HT1080 (cell line): ENCODE data around the gene GALR3. TPM values are rescaled to one million over a fixed set of nuclear protein-coding genes. Genes with fewer than 3 reads are reported as not detected.
"Not testable (repeated sequence)": the region's sequence is repeated elsewhere in the genome, so short reads cannot be mapped to it uniquely, and the experiment has no call there.

ENCODE experiments used
- DNase-seq: peaks from one replicate; pipeline ENCODE4 v3.0.0-alpha.2; 2015; ENCODE audit warnings: low read depth
- polyA plus RNA-seq, 2 experiments: library from polyadenylated mRNA; depleted of rRNA; stranded (reverse); fragments of >200 nt; gene quantifications; 2 replicates each; pipeline ENCODE4 v1.2.3, GENCODE V29; 2015
- total RNA-seq: library from RNA; depleted of rRNA; stranded (reverse); fragments of >200 nt; shearing (Covaris generic); gene quantifications from 2 replicates; pipeline ENCODE4 v1.2.3, GENCODE V29; 2014; rRNA removed

Gene GALR3, protein sequence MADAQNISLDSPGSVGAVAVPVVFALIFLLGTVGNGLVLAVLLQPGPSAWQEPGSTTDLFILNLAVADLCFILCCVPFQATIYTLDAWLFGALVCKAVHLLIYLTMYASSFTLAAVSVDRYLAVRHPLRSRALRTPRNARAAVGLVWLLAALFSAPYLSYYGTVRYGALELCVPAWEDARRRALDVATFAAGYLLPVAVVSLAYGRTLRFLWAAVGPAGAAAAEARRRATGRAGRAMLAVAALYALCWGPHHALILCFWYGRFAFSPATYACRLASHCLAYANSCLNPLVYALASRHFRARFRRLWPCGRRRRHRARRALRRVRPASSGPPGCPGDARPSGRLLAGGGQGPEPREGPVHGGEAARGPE
- total RNA-seq = 0.23 TPM in 1 of 2 replicates, not detected in the other
- polyA plus RNA-seq (2015; cell fraction: cytosol; rRNA removed) = not detected in 2 replicates
- not detected in 2 replicates for polyA plus RNA-seq (2015; cell fraction: nucleus; rRNA removed)

DNA sequence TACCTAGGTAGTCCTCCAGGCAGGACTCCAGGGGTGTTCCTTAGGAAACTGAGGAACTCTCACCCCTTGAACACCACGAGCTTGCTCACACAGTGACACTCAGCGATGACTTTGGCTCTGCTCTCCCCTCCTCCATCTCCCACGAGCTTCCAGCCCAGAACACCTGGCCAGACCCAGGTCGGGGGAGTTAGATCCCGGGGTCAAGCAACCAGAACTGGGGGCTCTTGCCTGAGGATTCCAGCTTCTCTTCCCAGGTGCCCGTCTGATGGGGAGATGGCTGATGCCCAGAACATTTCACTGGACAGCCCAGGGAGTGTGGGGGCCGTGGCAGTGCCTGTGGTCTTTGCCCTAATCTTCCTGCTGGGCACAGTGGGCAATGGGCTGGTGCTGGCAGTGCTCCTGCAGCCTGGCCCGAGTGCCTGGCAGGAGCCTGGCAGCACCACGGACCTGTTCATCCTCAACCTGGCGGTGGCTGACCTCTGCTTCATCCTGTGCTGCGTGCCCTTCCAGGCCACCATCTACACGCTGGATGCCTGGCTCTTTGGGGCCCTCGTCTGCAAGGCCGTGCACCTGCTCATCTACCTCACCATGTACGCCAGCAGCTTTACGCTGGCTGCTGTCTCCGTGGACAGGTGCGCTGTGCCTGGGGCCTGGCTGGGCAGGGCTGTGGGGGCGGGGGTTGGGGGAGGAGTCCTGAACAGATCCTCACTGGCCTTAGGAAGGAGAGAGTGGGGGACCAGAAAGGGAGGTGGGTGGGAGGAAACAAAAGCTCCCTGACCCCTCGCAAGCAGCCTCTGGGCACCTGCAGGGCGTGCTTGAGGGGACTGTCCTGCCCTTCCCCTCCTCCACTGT is at the start of gene GALR3:
TSS of gene GALR3 (plus strand) at position 249 of the 852 bp plus-strand sequence. CDS start at position 274, 25 bp downstream.
- DNase-seq = no peak

DNA sequence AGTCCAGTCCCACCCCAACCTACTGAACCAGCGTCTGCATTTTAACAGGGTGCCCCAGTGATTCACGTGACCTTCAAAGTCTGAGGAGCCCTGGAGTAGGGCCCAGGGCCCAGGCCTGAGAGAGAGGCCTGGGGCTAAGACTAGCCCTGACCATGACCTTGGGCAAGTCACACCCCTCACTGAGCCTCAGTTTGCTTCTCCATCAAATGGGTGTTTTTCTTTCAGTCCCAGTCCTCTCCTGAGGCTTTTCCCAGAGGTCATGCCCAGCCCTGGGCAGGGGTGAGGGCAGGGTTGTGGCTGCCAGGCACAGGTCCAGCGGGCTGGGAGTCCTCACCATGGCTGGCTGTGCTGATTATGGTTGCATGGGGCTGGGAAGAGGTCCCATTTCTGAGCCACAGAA is 48.5 kb upstream of the GALR3 start:
- no peak for DNase-seq

DNA sequence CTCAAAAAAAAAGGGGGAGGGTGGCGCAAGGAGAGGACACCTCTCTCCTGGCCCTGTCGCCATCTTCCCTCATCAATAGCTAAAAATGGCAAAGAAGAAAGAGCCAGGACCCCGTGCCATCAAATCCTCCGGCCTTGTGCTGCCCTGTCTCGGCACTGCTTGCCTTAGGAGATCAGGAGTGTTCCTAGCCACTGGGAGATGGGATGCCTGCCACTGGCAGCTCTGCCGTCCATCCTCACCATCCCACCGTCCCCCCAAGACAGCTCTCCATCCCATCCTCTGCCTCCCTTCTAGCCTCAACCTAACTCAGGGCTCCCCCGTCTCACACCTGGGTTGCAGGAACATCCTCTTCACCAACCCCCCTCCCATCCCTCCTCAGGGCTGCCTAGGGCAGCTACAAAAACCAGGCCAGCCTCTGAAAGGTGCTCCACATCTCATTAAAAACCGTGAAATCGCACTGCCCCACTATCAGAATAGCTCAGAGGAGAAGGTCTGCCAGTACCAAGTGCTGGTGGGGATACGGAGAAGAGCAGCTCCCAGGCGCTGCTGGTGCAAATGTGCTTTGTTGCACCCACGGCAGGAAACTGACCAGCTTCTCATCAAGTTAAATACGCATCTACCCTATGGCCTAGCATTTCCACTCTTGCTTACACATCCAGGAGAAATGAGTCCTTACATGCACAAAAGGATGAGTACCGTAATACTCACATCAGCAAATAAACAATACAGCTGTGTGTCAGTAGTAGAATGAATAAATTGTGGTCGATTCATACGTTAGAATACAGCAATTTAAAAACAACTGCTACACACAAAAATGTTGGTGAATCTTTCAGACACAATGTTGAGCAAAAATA is 47.2 kb upstream of the GALR3 start:
- DNase-seq = peak; percentile 51

DNA sequence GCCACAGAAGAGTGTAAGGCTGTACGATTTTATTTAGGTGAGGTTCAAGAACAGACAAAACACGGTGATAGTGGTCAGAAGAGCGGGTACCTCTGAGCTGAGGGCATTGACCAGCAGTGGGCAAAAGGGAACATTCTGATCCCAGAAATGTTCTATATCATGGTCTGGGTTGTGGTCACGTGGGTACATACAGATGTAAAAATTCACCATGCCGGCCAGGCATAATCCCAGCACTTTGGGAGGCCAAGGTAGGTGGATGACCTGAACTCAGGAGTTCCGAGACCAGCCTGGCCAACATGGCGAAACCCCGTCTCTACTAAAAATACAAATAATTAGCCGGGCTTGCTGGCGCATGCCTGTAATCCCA is 46.6 kb upstream of the GALR3 start:
- no peak for DNase-seq

DNA sequence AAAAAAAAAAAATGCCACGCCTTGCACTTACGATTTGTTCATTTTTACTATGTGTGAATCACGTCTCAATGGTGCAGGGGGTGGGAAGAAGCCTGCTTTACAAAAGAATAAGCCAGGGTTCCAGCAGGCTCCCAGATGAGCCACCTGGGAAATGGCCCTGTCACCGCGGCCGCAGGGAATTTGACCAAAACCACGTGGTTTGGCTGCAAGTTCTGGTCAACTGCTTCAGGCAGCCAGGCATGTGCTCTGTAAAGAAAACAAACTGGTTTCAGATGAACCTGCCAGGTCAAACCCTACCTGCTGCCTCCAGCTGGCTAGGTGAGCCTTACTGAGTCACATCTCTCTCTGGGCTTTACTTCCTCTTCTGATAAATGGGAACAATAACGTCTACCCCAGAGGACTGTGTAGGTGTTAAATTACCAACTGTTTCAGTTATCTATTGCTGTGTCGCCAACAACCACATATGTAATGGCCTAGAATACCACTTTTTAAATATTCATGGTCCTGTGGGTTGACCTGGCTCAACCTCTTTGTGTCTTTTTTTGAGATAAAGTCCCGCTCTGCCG is 46.0 kb upstream of the GALR3 start:
- peak; percentile 85 for DNase-seq

DNA sequence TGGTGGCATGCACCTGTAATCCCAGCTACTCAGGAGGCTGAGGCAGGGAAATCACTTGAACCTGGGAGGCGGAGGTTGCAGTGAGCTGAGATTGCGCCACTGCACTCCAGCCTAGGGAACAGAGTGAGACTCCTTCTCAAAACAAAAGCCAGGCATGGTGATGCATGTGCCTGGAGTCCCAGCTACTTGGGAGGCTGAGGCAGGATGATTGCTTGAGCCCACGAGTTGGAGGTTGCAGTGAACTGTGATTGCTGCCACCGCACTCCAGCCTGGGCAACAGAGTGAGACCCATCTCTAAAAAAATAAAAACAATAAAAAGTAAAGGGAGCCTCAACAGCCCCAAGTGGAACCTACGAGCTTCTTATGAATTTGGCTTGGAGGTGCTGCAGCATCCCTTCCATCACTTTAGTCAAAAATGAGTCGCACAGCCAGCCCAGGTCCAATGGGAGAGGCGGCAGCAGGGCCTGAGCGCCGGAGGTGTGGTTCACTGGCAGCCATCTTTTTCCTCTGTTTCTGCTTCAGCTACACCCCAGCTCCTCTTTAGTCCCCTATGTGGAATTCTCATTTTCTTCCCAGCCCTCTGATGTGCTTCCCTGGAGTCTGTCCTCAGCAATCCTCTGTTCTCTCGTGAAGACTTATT is 44.7 kb upstream of the GALR3 start:
- DNase-seq = no peak

DNA sequence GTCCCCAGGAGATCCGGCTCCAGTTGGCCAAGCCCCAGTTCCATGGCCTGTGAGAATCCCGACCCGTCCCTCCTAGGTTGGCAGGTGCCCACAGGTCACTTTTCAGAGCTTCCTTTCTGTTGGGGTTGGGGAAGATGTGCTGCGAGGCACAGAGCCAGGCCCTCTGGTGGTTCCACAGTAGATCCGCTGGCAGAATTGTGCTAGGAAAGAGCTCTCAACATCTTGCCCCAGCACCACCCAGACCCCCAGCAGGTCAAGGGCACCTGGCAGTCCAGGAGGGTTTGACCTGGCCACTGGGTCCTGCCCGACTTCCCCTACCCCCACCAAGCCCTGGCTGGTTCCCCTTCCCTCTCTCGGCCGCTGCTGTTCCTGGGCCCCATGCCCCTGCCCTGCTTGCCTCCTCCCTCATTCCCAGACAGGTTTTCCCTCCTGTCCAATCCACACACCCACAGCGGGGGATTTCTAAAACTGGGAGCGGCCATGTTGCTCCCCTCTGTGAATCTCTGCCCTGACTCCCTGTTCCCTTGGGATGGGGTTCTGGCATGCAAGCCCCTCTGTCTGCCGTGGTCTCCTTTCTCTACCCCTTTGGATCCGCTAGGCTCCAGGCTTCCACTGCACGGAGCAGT is 41.6 kb upstream of the GALR3 start:
- no peak for DNase-seq

DNA sequence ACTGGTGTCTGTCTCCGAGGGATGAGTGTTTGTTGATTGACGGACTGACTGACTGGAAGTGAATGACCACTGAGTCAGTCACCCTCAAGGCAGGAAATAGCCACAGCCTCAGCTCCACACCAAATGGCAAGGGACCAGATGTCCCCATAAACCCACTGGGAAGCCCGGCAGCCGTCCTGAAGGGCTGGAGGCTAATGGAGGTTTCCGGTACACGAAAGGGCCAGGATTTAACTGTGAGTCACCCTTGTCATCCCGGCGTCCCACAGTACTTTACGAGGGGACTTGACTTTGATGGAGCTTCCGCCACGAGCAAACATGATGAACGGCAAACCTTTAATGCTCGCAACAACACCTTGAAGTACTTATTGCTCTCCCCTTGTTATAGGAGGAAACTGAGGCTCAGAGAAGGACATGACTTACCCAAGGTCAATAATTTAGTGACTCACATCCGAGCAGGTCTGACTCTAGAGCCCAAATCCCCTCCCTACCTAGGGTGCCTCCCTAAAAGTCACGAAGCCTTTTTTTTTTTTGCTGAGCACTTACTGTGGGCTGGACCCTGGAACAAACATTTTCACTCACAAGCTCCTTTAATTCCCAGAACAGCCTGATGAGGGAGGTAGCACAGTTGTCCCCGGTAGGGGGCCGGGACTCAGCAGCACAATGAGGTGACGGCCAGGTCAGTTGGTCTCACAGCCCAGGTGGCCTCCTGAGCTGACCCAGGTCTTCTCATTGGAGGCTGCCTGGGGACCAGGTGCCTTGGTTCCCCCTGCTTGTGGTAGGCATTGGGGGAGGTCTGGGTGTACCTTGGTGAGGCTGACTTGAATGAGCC is 40.6 kb upstream of the GALR3 start:
- DNase-seq = peak; percentile 81

DNA sequence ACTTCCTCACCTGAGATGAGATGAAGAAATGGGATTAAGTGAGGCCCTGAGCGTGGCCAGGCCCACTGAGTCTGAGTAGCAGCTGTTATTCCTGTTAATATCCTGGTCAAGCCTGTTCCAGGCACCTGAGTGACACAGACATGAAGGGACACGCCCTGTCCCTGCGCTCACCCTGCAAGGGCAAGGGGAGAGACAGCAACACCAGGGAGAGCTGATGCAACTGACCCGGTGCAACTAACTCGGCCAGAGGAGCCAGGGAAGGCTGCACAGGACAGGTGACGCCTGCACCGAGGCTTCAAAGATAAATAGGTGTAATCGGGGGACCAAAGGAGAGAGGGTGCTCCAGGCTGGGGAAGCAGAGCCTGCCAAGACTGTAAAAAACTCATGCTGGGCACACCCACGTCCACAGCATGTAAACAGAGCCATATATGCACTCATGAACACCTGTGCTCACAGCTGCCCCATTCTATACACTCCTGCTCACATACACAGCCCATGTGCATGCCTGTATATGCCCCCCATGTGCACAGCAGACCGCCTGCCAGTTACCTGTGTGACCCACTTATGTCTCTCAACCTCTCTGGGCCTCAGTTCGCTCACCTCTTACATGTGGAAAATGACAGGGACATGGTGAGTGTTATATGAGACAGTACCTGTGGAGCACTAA is 38.2 kb upstream of the GALR3 start:
- DNase-seq = no peak

DNA sequence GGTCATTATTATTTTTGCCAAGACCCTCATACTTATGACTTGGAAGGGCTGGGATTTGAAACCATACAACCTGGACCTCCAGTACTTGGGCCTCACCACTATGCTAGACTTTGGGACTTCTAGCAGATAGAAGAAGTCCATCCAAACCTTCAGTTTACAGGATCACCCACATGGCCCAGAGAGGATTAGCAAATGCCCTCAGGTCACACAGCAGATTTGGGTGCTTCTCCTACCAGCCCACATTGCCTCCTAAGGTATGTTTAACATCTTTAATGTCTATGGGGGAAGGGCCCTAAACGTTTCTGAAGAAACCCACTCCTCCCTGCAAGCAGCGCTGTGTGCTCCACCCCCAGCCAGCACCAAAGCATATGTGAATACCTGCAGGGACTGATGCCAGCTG is 32.9 kb upstream of the GALR3 start:
- no peak for DNase-seq

DNA sequence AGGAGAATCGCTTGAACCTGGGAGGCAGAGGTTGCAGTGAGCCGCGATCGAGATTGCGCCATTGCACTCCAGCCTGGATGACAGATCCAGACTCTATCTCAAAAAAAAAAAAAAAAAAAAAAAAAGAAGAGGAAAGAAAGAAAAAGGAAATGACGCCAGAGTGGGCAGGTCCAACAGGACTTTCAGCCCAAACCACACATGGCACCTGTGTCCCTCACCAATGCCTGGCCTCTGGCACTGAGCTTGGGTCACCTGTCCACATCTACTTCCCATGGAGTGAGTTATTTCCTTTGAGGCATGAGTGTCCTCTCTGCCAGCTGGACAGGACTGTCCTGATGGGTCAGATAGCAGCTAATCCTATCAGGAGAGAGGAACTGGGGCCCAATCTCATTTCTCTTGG is 30.7 kb upstream of the GALR3 start:
- no peak for DNase-seq

DNA sequence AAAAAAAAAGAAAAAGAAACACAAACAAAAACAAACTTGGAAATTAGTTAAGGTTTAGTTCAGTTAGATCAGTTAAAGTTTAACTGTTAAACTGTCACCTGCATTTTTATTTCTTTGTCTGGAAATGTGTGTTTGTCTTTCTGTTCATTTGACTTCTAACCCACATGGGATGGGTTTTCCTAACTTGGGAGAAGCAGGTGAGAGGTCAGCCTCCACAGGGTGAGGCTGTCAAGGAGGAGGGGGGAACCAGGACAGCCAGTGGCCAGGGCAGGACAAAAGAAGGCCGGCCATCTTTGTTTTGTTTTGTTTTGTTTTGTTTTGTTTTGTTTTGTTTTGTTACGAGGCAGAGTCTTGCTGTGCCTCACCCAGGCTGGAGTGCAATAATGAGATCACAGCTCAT is 28.8 kb upstream of the GALR3 start:
- DNase-seq = no peak

DNA sequence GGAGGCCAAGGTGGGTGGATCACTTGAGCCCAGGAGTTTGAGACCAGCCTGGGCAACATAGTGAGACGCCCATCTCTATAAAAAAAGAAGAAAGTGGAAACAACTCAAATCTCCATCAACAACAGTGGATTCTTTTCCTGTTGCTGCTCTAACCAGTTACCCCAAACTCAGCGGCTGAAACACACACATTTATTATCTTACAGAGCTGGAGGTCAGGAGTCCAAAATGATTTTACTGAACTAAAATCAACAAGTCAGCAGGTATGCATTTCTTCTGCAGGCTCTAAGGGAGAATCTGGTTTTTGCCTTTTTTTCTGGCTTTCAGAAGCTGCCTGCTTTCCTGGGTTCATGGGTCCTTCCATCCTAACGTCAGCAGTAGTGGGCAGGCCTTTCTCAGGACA is 27.1 kb upstream of the GALR3 start:
- DNase-seq = no peak

DNA sequence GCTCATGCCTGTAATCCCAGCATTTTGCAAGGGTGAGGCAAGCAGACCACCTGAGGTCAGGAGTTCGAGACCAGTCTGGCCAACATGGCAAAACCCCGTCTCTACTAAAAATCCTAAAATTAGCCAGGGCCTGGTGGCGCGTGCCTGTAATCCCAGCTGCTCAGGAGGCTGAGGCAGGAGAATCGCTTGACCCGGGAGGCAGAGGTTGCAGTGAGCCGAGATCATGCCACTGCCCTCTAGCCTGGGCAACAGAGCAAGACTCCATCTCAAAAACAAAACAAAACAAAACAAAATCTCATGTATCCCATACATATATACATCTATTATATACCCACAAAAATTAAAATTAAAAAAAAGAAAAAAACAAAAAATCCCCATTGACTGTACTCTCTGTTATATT is 25.9 kb upstream of the GALR3 start:
- DNase-seq = not testable (repeated sequence)

DNA sequence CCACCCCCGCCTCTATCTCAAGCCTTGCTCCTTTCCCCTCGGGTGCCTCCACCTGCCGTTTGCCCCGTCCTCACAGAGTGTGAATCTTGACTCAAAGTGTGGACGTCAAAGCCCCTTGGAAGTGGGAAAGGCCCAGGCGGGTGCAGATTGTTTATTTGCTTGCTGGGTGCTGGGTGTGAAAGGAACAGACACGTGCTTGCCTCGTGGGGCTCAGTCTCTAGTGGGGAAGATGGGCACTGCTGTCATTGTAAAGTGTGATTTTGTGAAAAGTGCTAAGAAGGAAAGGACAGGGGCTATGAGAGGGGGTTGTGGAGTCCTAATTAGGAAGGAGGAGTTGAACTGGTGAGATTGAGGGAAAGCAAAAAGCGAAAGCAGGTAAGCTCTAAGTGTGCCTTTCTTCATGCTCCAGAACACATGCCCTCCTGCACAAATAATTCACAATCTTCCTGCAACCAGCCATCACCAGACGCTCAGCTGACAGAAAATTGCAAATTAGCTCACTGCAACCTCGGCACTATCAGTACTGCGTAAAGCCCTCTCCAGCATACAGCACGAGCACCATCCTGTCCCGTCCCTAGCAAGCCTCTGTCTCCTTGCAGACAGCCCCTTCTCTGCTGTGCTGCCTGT is 25.2 kb upstream of the GALR3 start:
- no peak for DNase-seq

DNA sequence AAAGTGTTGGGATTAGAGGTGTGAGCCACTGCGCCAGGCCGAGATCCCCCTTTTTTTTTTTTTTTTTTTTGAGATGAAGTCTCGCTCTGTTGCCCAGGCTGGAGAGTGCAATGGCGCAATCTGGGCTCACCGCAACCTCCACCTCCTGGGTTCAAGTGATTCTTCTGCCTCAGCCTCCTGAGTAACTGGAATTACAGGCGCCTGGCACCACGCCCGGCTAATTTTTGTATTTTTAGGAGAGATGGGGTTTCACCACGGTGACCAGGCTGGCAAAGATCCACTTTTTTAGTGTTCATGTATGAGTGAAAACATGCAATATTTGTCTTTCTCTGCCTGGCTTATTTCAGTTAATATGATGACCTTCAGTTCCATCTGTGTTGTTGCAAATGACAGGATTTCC is 23.2 kb upstream of the GALR3 start:
- not testable (repeated sequence) for DNase-seq

DNA sequence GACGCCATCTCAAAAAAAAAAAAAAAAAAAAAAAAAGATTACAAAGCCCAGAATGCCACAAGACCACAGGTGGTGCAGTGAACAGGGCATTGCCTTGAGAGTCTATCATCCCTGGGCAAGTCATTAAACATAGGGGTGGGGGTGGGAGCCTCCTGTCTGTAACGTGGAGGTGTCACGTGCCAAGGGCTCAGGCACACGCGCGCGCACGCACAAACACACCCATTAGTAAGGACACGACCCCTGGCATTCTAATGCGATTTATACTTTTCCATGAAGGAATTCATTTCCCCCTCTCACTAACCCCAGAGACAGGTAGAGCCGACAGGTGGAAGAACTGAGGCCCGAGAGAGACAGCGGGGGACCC is 21.3 kb upstream of the GALR3 start:
- DNase-seq = no peak
